WTC11 (cell line): ENCODE measurements around the gene METTL13. TPM values are rescaled to one million over a fixed set of nuclear protein-coding genes. Genes with fewer than 3 reads are reported as not detected.

ENCODE experiments used
- ATAC-seq: fragments of 200-7000 bp; cut with Tn5 transposase; 2 replicates; pipeline ENCODE4 v1.10.0; 2021; ENCODE audit warnings: mild to moderate bottlenecking, moderate library complexity
- CTCF ChIA-PET: fragments of 300-600 bp; sonication (Branson Sonifier 250); formaldehyde crosslinking; loops from one replicate; lab custom pipeline; 2021; ENCODE audit warnings: antibody characterized with exemption; lab: Charles Lee
- POLR2A ChIA-PET: fragments of 350-600 bp; sonication (Branson Sonifier 250); formaldehyde crosslinking; loops from one replicate; lab custom pipeline; 2021; ENCODE audit warnings: antibody characterized with exemption; lab: Charles Lee
- DNase-seq: peaks from one replicate; pipeline ENCODE4 v3.0.0; 2021; ENCODE audit warnings: low spot score
- H3K27ac Mint-ChIP-seq: 2 replicates; pipeline ENCODE4 v1.8.0; 2021; ENCODE audit warnings: mixed read lengths
- H3K27me3 Mint-ChIP-seq: 2 replicates; pipeline ENCODE4 v1.8.0; 2021; ENCODE audit warnings: low read depth, mild to moderate bottlenecking, moderate library complexity, mixed read lengths
- H3K36me3 Mint-ChIP-seq: 2 replicates; pipeline ENCODE4 v1.8.0; 2021; ENCODE audit warnings: mixed read lengths
- H3K4me1 Mint-ChIP-seq: 2 replicates; pipeline ENCODE4 v1.8.0; 2022; ENCODE audit warnings: mixed read lengths
- H3K4me3 Mint-ChIP-seq: 2 replicates; pipeline ENCODE4 v1.8.0; 2021; ENCODE audit warnings: mild to moderate bottlenecking, moderate library complexity, mixed read lengths
- H3K9me3 Mint-ChIP-seq: 2 replicates; pipeline ENCODE4 v1.8.0; 2021; ENCODE audit warnings: mixed read lengths
- CREB1 ChIP-seq: sonication (generic); formaldehyde crosslinking; IDR thresholded peaks from 2 replicates; pipeline ENCODE4 v1.8.0; 2023; ENCODE audit warnings: mild to moderate bottlenecking, missing genetic modification reagents
- CREM ChIP-seq: sonication (generic); formaldehyde crosslinking; IDR thresholded peaks from 2 replicates; pipeline ENCODE4 v1.8.1; 2022; ENCODE audit warnings: mild to moderate bottlenecking, missing genetic modification reagents, moderate library complexity
- JAZF1 ChIP-seq: fragments of 250-450 bp; sonication (Bioruptor Pico); IDR thresholded peaks from 2 replicates; pipeline ENCODE4 v1.9.0; 2021; ENCODE audit warnings: moderate library complexity, mild to moderate bottlenecking, inconsistent platforms
- JUN ChIP-seq: sonication (generic); formaldehyde crosslinking; IDR thresholded peaks from 2 replicates; pipeline ENCODE4 v1.8.0; 2023; ENCODE audit warnings: mild to moderate bottlenecking, missing genetic modification reagents
- MYBL2 ChIP-seq: sonication (generic); formaldehyde crosslinking; IDR thresholded peaks from 2 replicates; pipeline ENCODE4 v1.8.1; 2023; ENCODE audit warnings: mild to moderate bottlenecking, moderate library complexity, missing genetic modification reagents
- RORB ChIP-seq: fragments of 250-450 bp; sonication (Bioruptor Pico); IDR thresholded peaks from 2 replicates; pipeline ENCODE4 v1.9.0; 2021; ENCODE audit warnings: mild to moderate bottlenecking
- SMAD3 ChIP-seq: sonication (generic); formaldehyde crosslinking; IDR thresholded peaks from 2 replicates; pipeline ENCODE4 v1.8.0; 2022; ENCODE audit warnings: missing genetic modification reagents, mild to moderate bottlenecking, borderline replicate concordance
- SOX15 ChIP-seq: fragments of 250-450 bp; sonication (Bioruptor Pico); IDR thresholded peaks from 2 replicates; pipeline ENCODE4 v1.9.0; 2021; ENCODE audit warnings: mild to moderate bottlenecking
- TEAD1 ChIP-seq: sonication (generic); formaldehyde crosslinking; IDR thresholded peaks from 2 replicates; pipeline ENCODE4 v1.8.0; 2022; ENCODE audit warnings: mild to moderate bottlenecking, missing genetic modification reagents
- ZBTB21 ChIP-seq: sonication (generic); formaldehyde crosslinking; IDR thresholded peaks from 2 replicates; pipeline ENCODE4 v1.8.1; 2023; ENCODE audit warnings: mild to moderate bottlenecking, missing genetic modification reagents, borderline replicate concordance
- total RNA-seq: library from RNA; stranded (reverse); gene quantifications from 3 replicates; pipeline ENCODE4 v1.2.3, GENCODE V29; 2021
- TF ChIP-seq, protein P1 (sequence below): fragments of 250-450 bp; sonication (Bioruptor Pico); IDR thresholded peaks from 2 replicates; pipeline ENCODE4 v1.8.0; 2021; ENCODE audit warnings: mild to moderate bottlenecking
- TF ChIP-seq, protein P2 (sequence below): sonication (generic); formaldehyde crosslinking; IDR thresholded peaks from 2 replicates; pipeline ENCODE4 v1.8.0; 2022; ENCODE audit warnings: missing genetic modification reagents
- TF ChIP-seq, protein P3 (sequence below): sonication (generic); formaldehyde crosslinking; IDR thresholded peaks from 2 replicates; pipeline ENCODE4 v1.8.1; 2023; ENCODE audit warnings: mild to moderate bottlenecking, missing genetic modification reagents
- TF ChIP-seq, protein P4 (sequence below): fragments of 250-450 bp; sonication (Bioruptor Pico); conservative IDR thresholded peaks from 2 replicates; pipeline ENCODE4 v1.9.0; 2021; ENCODE audit warnings: mild to moderate bottlenecking
- TF ChIP-seq, protein P5 (sequence below): fragments of 250-450 bp; sonication (Bioruptor Pico); IDR thresholded peaks from 2 replicates; pipeline ENCODE4 v1.9.0; 2021; ENCODE audit warnings: mild to moderate bottlenecking
- TF ChIP-seq, protein P6 (sequence below): fragments of 250-450 bp; sonication (Bioruptor Pico); IDR thresholded peaks from 2 replicates; pipeline ENCODE4 v1.9.0; 2021; ENCODE audit warnings: mild to moderate bottlenecking

METTL13 gene
- total RNA-seq, 1 experiment from 2014 or later = 46.5 TPM

DNA sequence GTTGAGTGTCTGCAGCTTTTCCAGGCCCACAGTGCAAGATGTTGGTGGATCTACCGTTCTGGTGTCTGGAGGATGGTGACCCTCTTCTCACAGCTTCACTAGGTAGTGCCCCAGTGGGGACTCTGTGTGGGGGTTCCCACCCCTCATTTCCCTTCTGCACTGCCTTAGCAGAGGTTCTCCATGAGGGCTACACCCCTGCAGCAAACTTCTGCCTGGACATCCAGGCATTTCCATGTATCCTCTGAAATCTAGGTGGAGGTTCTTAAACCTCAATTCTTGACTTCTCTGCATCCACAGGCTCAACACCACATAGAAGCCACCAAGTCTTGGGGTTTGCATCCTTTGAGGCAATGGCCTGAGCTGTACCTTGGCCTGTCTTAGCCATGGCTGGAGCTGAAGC is 45.5 kb downstream of the METTL13 start (continued):
- TF ChIP-seq CREB1 (CRISPR knock-in tag) (no peak), TEAD1 (CRISPR knock-in tag) (no peak), SMAD3 (CRISPR knock-in tag) (no peak)
- TF ChIP-seq, protein P1, sequence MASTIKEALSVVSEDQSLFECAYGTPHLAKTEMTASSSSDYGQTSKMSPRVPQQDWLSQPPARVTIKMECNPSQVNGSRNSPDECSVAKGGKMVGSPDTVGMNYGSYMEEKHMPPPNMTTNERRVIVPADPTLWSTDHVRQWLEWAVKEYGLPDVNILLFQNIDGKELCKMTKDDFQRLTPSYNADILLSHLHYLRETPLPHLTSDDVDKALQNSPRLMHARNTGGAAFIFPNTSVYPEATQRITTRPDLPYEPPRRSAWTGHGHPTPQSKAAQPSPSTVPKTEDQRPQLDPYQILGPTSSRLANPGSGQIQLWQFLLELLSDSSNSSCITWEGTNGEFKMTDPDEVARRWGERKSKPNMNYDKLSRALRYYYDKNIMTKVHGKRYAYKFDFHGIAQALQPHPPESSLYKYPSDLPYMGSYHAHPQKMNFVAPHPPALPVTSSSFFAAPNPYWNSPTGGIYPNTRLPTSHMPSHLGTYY (CRISPR knock-in tag) = no peak
- TF ChIP-seq, protein P2, sequence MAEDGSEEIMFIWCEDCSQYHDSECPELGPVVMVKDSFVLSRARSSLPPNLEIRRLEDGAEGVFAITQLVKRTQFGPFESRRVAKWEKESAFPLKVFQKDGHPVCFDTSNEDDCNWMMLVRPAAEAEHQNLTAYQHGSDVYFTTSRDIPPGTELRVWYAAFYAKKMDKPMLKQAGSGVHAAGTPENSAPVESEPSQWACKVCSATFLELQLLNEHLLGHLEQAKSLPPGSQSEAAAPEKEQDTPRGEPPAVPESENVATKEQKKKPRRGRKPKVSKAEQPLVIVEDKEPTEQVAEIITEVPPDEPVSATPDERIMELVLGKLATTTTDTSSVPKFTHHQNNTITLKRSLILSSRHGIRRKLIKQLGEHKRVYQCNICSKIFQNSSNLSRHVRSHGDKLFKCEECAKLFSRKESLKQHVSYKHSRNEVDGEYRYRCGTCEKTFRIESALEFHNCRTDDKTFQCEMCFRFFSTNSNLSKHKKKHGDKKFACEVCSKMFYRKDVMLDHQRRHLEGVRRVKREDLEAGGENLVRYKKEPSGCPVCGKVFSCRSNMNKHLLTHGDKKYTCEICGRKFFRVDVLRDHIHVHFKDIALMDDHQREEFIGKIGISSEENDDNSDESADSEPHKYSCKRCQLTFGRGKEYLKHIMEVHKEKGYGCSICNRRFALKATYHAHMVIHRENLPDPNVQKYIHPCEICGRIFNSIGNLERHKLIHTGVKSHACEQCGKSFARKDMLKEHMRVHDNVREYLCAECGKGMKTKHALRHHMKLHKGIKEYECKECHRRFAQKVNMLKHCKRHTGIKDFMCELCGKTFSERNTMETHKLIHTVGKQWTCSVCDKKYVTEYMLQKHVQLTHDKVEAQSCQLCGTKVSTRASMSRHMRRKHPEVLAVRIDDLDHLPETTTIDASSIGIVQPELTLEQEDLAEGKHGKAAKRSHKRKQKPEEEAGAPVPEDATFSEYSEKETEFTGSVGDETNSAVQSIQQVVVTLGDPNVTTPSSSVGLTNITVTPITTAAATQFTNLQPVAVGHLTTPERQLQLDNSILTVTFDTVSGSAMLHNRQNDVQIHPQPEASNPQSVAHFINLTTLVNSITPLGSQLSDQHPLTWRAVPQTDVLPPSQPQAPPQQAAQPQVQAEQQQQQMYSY = no peak
- TF ChIP-seq, protein P3, sequence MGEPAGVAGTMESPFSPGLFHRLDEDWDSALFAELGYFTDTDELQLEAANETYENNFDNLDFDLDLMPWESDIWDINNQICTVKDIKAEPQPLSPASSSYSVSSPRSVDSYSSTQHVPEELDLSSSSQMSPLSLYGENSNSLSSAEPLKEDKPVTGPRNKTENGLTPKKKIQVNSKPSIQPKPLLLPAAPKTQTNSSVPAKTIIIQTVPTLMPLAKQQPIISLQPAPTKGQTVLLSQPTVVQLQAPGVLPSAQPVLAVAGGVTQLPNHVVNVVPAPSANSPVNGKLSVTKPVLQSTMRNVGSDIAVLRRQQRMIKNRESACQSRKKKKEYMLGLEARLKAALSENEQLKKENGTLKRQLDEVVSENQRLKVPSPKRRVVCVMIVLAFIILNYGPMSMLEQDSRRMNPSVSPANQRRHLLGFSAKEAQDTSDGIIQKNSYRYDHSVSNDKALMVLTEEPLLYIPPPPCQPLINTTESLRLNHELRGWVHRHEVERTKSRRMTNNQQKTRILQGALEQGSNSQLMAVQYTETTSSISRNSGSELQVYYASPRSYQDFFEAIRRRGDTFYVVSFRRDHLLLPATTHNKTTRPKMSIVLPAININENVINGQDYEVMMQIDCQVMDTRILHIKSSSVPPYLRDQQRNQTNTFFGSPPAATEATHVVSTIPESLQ (CRISPR knock-in tag) = no peak
- TF ChIP-seq, protein P4, sequence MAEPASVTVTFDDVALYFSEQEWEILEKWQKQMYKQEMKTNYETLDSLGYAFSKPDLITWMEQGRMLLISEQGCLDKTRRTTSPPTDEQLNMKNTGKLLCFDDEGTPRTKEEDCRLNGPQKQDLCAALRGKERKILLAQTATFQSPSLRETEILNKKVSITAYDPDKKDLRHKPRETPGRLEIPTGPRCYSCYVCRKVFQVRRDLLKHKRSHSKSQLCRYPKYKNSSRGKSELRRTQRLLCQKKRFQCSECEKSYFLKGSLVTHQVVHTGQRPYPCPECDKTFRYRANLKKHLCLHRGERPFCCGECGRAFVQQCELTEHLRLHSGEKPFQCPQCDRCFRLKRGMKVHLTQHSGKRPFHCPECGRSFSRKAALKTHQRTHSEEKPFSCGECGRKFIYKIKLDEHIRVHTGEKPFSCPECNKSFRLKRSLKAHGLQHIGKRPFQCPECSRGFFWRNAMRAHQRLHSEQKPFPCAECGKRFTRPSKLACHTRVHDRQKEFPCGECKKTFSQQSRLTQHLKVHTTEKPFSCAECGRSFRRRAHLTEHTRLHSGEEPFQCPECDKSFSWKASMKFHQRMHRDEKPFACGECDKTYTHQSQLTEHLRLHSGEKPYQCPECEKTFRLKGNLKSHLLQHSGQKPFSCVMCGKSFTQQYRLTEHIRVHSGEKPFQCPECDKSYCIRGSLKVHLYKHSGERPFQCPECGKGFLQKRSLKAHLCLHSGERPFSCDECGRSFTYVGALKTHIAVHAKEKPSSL = no peak

DNA sequence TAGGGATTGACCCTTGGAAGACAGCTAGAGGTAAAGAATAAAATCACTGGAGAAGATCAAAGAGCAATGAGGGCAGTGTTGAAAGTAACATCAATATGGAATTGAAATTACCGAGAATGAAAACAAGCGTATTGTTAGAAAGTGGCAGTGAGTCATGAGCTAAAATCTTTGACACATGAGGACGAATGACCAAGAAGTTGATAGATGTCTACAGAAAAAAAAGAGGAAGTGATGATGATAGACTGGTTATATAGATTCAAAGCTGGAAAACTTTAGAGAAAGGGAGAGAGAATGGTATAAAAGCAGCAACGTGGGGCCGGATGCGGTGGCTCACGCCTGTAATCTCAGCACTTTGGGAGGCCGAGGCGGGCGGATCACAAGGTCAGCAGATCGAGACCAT is 47.3 kb downstream of the METTL13 start:
- Mint-ChIP-seq H3K9me3 (peaks cover 46% of the 10 kb centered on the region), H3K36me3 (peaks cover 35% of the 10 kb centered on the region), H3K4me1 (no peaks in the 10 kb centered on the region), H3K27me3 (no peaks in the 10 kb centered on the region), H3K27ac (no peak overlapping the region), H3K4me3 (no peak overlapping the region)
- no peak for ATAC-seq
- ChIA-PET POLR2A (no interaction called here), CTCF (interaction anchor here (0.8 kb wide), 1 partner anchor 26 kb away, joined by 3 read pairs; no protein-coding TSS in a partner anchor)
- DNase-seq = no peak
- TF ChIP-seq, protein P5, sequence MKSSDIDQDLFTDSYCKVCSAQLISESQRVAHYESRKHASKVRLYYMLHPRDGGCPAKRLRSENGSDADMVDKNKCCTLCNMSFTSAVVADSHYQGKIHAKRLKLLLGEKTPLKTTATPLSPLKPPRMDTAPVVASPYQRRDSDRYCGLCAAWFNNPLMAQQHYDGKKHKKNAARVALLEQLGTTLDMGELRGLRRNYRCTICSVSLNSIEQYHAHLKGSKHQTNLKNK (CRISPR knock-in tag) = no peak
- no peak for TF ChIP-seq ZBTB21 (CRISPR knock-in tag)
- no peak for TF ChIP-seq JUN (CRISPR knock-in tag)
- TF ChIP-seq, protein P2 = no peak
- TF ChIP-seq, protein P6, sequence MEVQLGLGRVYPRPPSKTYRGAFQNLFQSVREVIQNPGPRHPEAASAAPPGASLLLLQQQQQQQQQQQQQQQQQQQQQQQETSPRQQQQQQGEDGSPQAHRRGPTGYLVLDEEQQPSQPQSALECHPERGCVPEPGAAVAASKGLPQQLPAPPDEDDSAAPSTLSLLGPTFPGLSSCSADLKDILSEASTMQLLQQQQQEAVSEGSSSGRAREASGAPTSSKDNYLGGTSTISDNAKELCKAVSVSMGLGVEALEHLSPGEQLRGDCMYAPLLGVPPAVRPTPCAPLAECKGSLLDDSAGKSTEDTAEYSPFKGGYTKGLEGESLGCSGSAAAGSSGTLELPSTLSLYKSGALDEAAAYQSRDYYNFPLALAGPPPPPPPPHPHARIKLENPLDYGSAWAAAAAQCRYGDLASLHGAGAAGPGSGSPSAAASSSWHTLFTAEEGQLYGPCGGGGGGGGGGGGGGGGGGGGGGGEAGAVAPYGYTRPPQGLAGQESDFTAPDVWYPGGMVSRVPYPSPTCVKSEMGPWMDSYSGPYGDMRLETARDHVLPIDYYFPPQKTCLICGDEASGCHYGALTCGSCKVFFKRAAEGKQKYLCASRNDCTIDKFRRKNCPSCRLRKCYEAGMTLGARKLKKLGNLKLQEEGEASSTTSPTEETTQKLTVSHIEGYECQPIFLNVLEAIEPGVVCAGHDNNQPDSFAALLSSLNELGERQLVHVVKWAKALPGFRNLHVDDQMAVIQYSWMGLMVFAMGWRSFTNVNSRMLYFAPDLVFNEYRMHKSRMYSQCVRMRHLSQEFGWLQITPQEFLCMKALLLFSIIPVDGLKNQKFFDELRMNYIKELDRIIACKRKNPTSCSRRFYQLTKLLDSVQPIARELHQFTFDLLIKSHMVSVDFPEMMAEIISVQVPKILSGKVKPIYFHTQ (CRISPR knock-in tag) = no peak
- TF ChIP-seq CREM (CRISPR knock-in tag) = no peak
- TF ChIP-seq MYBL2 (CRISPR knock-in tag) = no peak
- TF ChIP-seq, protein P4 = no peak
- no peak for TF ChIP-seq SOX15 (CRISPR knock-in tag)
- no peak for TF ChIP-seq RORB (CRISPR knock-in tag)
- TF ChIP-seq JAZF1 (CRISPR knock-in tag) = no peak
